ENCODE measurements around the gene JAGN1.

GRCh38 chr3:9937486-9938238 lies 47.3 kb downstream of the JAGN1 start:
- TF ChIP-seq CTCF (IDR thresholded peaks at IDR 0.05; ENCODE audit: poor library complexity) (no peak), EZH2 (IDR thresholded peaks at IDR 0.05; ENCODE audit: borderline replicate concordance) (no peak)

All from hepatocyte (in vitro differentiated cells).